HepG2 (cell line): ENCODE data around the gene IRS2. TPM values are rescaled to one million over a fixed set of nuclear protein-coding genes. Genes with fewer than 3 reads are reported as not detected.

Source experiments
- ATAC-seq: fragments of 200-7000 bp; cut with Tn5 transposase; 3 replicates; pipeline ENCODE4 v1.9.1; 2020; ENCODE audit warnings: mild to moderate bottlenecking, moderate library complexity
- BruUV-seq: library from RNA; stranded (reverse); fragments of 400-500 nt; replicated peaks from 2 replicates; lab custom pipeline; 2021; lab: Mats Ljungman, UMichigan
- CTCF ChIA-PET: fragments of 300-600 bp; formaldehyde crosslinking; extraction: SDS; loops from one replicate; lab custom pipeline; 2021; ENCODE audit warnings: low total read pairs, inconsistent platforms, low intra/inter-chr PET ratio; lab: Yijun Ruan, JAX
- POLR2A ChIA-PET: fragments of 350-600 bp; sonication (Branson Sonifier 250); formaldehyde crosslinking; loops from one replicate; lab custom pipeline; 2020; ENCODE audit warnings: antibody characterized with exemption, inconsistent platforms; lab: Yijun Ruan, JAX
- DNase-seq: peaks from one replicate; pipeline ENCODE4 v3.0.0-alpha.2; 2015; ENCODE audit warnings: low spot score
- FAIRE-seq: peaks from 3 replicates; lab custom pipeline; 2011; peaks lifted over from hg19 to GRCh38; lab: Jason Lieb, UNC
- H2AFZ ChIP-seq: one replicate; pipeline ENCODE4 v1.6.1; 2011; ENCODE audit warnings: low read length, inconsistent platforms
- H3K27ac ChIP-seq: fragments of 300-600 bp; 3 replicates; pipeline ENCODE4 v1.8.0; 2011; ENCODE audit warnings: mixed run types, mild to moderate bottlenecking, mixed read lengths, low read length, inconsistent platforms; ENCODE audit not compliant: insufficient read depth; ENCODE audit errors: extremely low read length
- H3K27me3 ChIP-seq, 2 experiments: fragments of 200-600 bp in 1 of 2; 2 replicates in 1 of 2; 3 replicates in 1 of 2; pipeline versions ENCODE4 v1.6.0 to v1.8.0; 2011; ENCODE audit warnings: low read length in 2 of 2, mild to moderate bottlenecking in 2 of 2, moderate library complexity in 2 of 2, inconsistent platforms in 1 of 2; ENCODE audit not compliant: insufficient read depth in 2 of 2, control insufficient read depth in 1 of 2
- H3K36me3 ChIP-seq, 2 experiments: fragments of 200-600 bp in 1 of 2; replicated peaks in 1 of 2; 2 replicates in 1 of 2; 3 replicates in 1 of 2; pipeline versions ENCODE4 v1.5.1 to v1.8.0; 2011; ENCODE audit warnings: low read length in 2 of 2, inconsistent platforms in 1 of 2; ENCODE audit not compliant: insufficient read depth in 2 of 2, control insufficient read depth in 1 of 2
- H3K4me1 ChIP-seq: 2 replicates; pipeline ENCODE4 v1.5.1; 2012; ENCODE audit warnings: low read length, inconsistent platforms; ENCODE audit not compliant: insufficient read depth
- H3K4me2 ChIP-seq: 2 replicates; pipeline ENCODE4 v1.6.0; 2011; ENCODE audit warnings: low read depth, low read length, inconsistent platforms
- H3K4me3 ChIP-seq, 3 experiments: fragments of 200-600 bp in 1 of 3; sonication (generic), shearing (Covaris generic) in 1 of 3; replicated peaks in 1 of 3; 2 replicates each; pipeline ENCODE4 v1.5.1; 2011 to 2016; ENCODE audit warnings: low read length in 3 of 3, inconsistent platforms in 2 of 3, low read depth in 2 of 3, mild to moderate bottlenecking in 2 of 3, control low read depth in 1 of 3, mixed read lengths in 1 of 3; ENCODE audit not compliant: insufficient read depth in 1 of 3
- H3K79me2 ChIP-seq: one replicate; pipeline ENCODE4 v1.6.1; 2011; ENCODE audit warnings: low read length, inconsistent platforms; ENCODE audit not compliant: insufficient read depth
- H3K9ac ChIP-seq: 2 replicates; pipeline ENCODE4 v1.6.0; 2011; ENCODE audit warnings: mild to moderate bottlenecking, low read depth, low read length, inconsistent platforms; ENCODE audit not compliant: insufficient read depth
- H3K9me3 ChIP-seq: 2 replicates; pipeline ENCODE4 v1.5.1; 2012; ENCODE audit warnings: mild to moderate bottlenecking, low read length
- H4K20me1 ChIP-seq: 2 replicates; pipeline ENCODE4 v1.6.0; 2011; ENCODE audit warnings: inconsistent platforms, mild to moderate bottlenecking, low read length, moderate library complexity; ENCODE audit not compliant: insufficient read depth
- AGO2 ChIP-seq: fragments of 200-400 bp; formaldehyde crosslinking; optimal IDR thresholded peaks from 2 replicates; pipeline ENCODE3; 2017; ENCODE audit warnings: mild to moderate bottlenecking, low read depth, low read length, moderate library complexity
- KDM5B ChIP-seq: sonication (generic); formaldehyde crosslinking; IDR thresholded peaks from 2 replicates; pipeline ENCODE4 v1.4.0; 2020; ENCODE audit warnings: missing genetic modification reagents, mild to moderate bottlenecking, borderline replicate concordance
- YEATS2 ChIP-seq: sonication (generic); formaldehyde crosslinking; IDR thresholded peaks from 2 replicates; pipeline ENCODE4 v1.4.0; 2020; ENCODE audit warnings: missing genetic modification reagents, borderline replicate concordance
- ZBTB46 ChIP-seq: sonication (generic); formaldehyde crosslinking; IDR thresholded peaks from 2 replicates; pipeline ENCODE4 v1.4.0; 2020; ENCODE audit warnings: mild to moderate bottlenecking, missing genetic modification reagents, borderline replicate concordance
- ZNF292 ChIP-seq: sonication (generic); formaldehyde crosslinking; IDR thresholded peaks from 2 replicates; pipeline ENCODE4 v1.8.1; 2022; ENCODE audit warnings: mild to moderate bottlenecking, low read depth, missing genetic modification reagents, borderline replicate concordance
- WGBS: methylation state at CpG from one replicate; pipeline ENCODE4 v1.1.6; 2017; ENCODE audit warnings: low lambda C conversion rate; 5-methylcytosine and 5-hydroxymethylcytosine counted together
- in situ Hi-C: cut with HindIII; loops from 2 replicates; pipeline ENCODE4 v1.10.0; 2017; ENCODE audit warnings: low pct_unique_long_range_greater_than_20kb; ENCODE audit not compliant: extremely low pct_ligation_motif_present
- intact Hi-C: fragments of 100-400 bp; cut with micrococcal nuclease; formaldehyde crosslinking; loops from one replicate; pipeline ENCODE4 v1.10.0; 2022; ENCODE audit not compliant: unreplicated experiment
- polyA plus RNA-seq, 8 experiments: library from polyadenylated mRNA; depleted of rRNA in 3 of 8; stranded (reverse) in 7 of 8; unstranded in 1 of 8; fragments of >200 nt; fragmentation: Illumina TruSeq in 4 of 8; extraction: Trizol in 4 of 8; gene quantifications; 2 replicates each; pipeline versions ENCODE4 v1.2.1 to v1.2.3, GENCODE V29; 2011 to 2016; ENCODE audit warnings: low read depth in 4 of 8, missing spikeins in 1 of 8, mixed read lengths in 1 of 8; ENCODE audit not compliant: insufficient read depth in 1 of 8
- total RNA-seq, 5 experiments: library from RNA; depleted of rRNA; stranded (reverse); fragments of >200 nt; fragmentation: Illumina TruSeq; extraction: Trizol; gene quantifications; 2 replicates each; pipeline ENCODE4 v1.2.3, GENCODE V29; 2016; ENCODE audit warnings: low read depth in 1 of 5
- TF ChIP-seq, protein P1 (sequence below): sonication (generic); formaldehyde crosslinking; IDR thresholded peaks from 2 replicates; pipeline ENCODE4 v1.4.0; 2020; ENCODE audit warnings: missing genetic modification reagents

IRS2 gene
- total and polyA plus RNA-seq, 2 of the 13 experiments (the other 11 are each of a cell fraction or from before 2014, with no cell fraction given), result 0.02 to 0.04 TPM

- H3K79me2 ChIP-seq, result no peaks in the 10 kb centered on the region
- TF ChIP-seq, protein P1, sequence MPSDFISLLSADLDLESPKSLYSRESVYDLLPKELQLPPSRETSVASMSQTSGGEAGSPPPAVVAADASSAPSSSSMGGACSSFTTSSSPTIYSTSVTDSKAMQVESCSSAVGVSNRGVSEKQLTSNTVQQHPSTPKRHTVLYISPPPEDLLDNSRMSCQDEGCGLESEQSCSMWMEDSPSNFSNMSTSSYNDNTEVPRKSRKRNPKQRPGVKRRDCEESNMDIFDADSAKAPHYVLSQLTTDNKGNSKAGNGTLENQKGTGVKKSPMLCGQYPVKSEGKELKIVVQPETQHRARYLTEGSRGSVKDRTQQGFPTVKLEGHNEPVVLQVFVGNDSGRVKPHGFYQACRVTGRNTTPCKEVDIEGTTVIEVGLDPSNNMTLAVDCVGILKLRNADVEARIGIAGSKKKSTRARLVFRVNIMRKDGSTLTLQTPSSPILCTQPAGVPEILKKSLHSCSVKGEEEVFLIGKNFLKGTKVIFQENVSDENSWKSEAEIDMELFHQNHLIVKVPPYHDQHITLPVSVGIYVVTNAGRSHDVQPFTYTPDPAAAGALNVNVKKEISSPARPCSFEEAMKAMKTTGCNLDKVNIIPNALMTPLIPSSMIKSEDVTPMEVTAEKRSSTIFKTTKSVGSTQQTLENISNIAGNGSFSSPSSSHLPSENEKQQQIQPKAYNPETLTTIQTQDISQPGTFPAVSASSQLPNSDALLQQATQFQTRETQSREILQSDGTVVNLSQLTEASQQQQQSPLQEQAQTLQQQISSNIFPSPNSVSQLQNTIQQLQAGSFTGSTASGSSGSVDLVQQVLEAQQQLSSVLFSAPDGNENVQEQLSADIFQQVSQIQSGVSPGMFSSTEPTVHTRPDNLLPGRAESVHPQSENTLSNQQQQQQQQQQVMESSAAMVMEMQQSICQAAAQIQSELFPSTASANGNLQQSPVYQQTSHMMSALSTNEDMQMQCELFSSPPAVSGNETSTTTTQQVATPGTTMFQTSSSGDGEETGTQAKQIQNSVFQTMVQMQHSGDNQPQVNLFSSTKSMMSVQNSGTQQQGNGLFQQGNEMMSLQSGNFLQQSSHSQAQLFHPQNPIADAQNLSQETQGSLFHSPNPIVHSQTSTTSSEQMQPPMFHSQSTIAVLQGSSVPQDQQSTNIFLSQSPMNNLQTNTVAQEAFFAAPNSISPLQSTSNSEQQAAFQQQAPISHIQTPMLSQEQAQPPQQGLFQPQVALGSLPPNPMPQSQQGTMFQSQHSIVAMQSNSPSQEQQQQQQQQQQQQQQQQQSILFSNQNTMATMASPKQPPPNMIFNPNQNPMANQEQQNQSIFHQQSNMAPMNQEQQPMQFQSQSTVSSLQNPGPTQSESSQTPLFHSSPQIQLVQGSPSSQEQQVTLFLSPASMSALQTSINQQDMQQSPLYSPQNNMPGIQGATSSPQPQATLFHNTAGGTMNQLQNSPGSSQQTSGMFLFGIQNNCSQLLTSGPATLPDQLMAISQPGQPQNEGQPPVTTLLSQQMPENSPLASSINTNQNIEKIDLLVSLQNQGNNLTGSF (CRISPR knock-in tag), result no peak
- no peak for TF ChIP-seq AGO2
- TF ChIP-seq KDM5B, result no peak
- no peak for TF ChIP-seq YEATS2 (CRISPR knock-in tag)
- no peak for TF ChIP-seq ZBTB46 (CRISPR knock-in tag)
- no peak for TF ChIP-seq ZNF292 (CRISPR knock-in tag)
- no peaks in the 10 kb centered on the region for H3K4me1 ChIP-seq
- H3K36me3 ChIP-seq, result no peaks in the 10 kb centered on the region
- DNase-seq, result no peak
- H3K4me3 ChIP-seq, result no peak overlapping the region
- H2AFZ ChIP-seq, result no peak overlapping the region
- in situ Hi-C loops, result loop anchor here (25.0 kb wide), 1 partner anchor 822 kb away; no protein-coding TSS in a partner anchor
- H3K9me3 ChIP-seq, result no peaks in the 10 kb centered on the region
- no peak overlapping the region for H3K4me2 ChIP-seq
- 97% methylated on average over 31 of the region's 83 CpGs for WGBS
- no peak for ATAC-seq
- CTCF ChIA-PET, result no interaction called here
- BruUV-seq, result no TSS peak
- intact Hi-C loops, result loop anchor here (10.0 kb wide), 1 partner anchor 530 kb away; no protein-coding TSS in a partner anchor
- no peak for FAIRE-seq
- H3K27me3 ChIP-seq, result peaks cover 0 to 8% of the 10 kb centered on the region in 2 experiments; a peak in 3 of 5 replicates
- no peak overlapping the region for H3K27ac ChIP-seq
- no peaks in the 10 kb centered on the region for H4K20me1 ChIP-seq
- POLR2A ChIA-PET, result no interaction called here
- H3K9ac ChIP-seq, result no peak overlapping the region
Measured at GRCh38 chr13:109784590-109785140, 1.7 kb downstream of the IRS2 start.
